Testis (tissue), 2 donors: ENCODE data around the gene MCC.

Source experiments
- CTCF ChIP-seq, 3 experiments: fragments of 450-650 bp in 2 of 3; fragments of 200-600 bp in 1 of 3; sonication (generic) in 1 of 3; IDR thresholded peaks; one replicate each; pipeline ENCODE4 v1.5.1; 2016 to 2019; ENCODE audit warnings: antibody characterized with exemption in 3 of 3, mild to moderate bottlenecking in 2 of 3, moderate library complexity in 1 of 3
- POLR2A ChIP-seq: fragments of 450-650 bp; IDR thresholded peaks from one replicate; pipeline ENCODE4 v1.6.1; 2017; ENCODE audit warnings: antibody characterized with exemption, mild to moderate bottlenecking, moderate library complexity

- TF ChIP-seq POLR2A: no peak
- no peak for TF ChIP-seq CTCF (IDR thresholded peaks at IDR 0.05)
Observed at GRCh38 chr5:113218906-113219517, 269.2 kb downstream of the MCC start.
